Astrocyte of the cerebellum (primary cell): ENCODE measurements around the gene TMEM14A.

Source experiments
- DNase-seq: peaks from one replicate; pipeline ENCODE4 v3.0.0-alpha.2; 2011; ENCODE audit warnings: low read depth
- H3K4me3 ChIP-seq: 2 replicates; pipeline ENCODE4 v1.5.1; 2011; ENCODE audit warnings: mild to moderate bottlenecking, low read depth, low read length, moderate library complexity
- CTCF ChIP-seq: IDR thresholded peaks from 2 replicates; pipeline ENCODE4 v1.5.1; 2012; ENCODE audit warnings: low read length, low read depth, moderate library complexity, mild to moderate bottlenecking; ENCODE audit errors: missing control alignments
- in situ Hi-C: cut with HindIII; loops from 2 replicates; pipeline ENCODE4 v1.10.0; 2017; ENCODE audit warnings: low sequenced_read_pairs

The TMEM14A gene

GRCh38 chr6:52726741-52727535, 56.0 kb downstream of the TMEM14A start:
- in situ Hi-C loops: no loop called here
- TF ChIP-seq CTCF: no peak
- H3K4me3 ChIP-seq: no peak overlapping the region
- no peak for DNase-seq

- no peak for TF ChIP-seq CTCF
- H3K4me3 ChIP-seq: no peak overlapping the region
- in situ Hi-C loops: no loop called here
- no peak for DNase-seq
These were observed 57.0 kb downstream of the TMEM14A start for GRCh38 chr6:52727908-52728307.

GRCh38 chr6:52728394-52728793, 57.5 kb downstream of the TMEM14A start:
- no peak overlapping the region for H3K4me3 ChIP-seq
- no peak for DNase-seq
- in situ Hi-C loops: no loop called here
- no peak for TF ChIP-seq CTCF

GRCh38 chr6:52729576-52729975, 58.7 kb downstream of the TMEM14A start:
- no peak overlapping the region for H3K4me3 ChIP-seq
- no peak for TF ChIP-seq CTCF
- DNase-seq: no peak
- in situ Hi-C loops: no loop called here

GRCh38 chr6:52731719-52732118, 60.8 kb downstream of the TMEM14A start:
- no peak for TF ChIP-seq CTCF
- H3K4me3 ChIP-seq: no peak overlapping the region
- DNase-seq: no peak
- in situ Hi-C loops: no loop called here

GRCh38 chr6:52733172-52733571, 62.3 kb downstream of the TMEM14A start:
- no peak overlapping the region for H3K4me3 ChIP-seq
- in situ Hi-C loops: no loop called here
- DNase-seq: no peak
- no peak for TF ChIP-seq CTCF
